ENCODE measurements around the gene SRGAP2C. TPM values are rescaled to one million over a fixed set of nuclear protein-coding genes. Genes with fewer than 3 reads are reported as not detected.
"Not testable (repeated sequence)": the region's sequence is repeated elsewhere in the genome, so short reads cannot be mapped to it uniquely, and the experiment has no call there.

The SRGAP2C gene
- total RNA-seq, 1 experiment from 2014 or later: 36.6 TPM

DNA sequence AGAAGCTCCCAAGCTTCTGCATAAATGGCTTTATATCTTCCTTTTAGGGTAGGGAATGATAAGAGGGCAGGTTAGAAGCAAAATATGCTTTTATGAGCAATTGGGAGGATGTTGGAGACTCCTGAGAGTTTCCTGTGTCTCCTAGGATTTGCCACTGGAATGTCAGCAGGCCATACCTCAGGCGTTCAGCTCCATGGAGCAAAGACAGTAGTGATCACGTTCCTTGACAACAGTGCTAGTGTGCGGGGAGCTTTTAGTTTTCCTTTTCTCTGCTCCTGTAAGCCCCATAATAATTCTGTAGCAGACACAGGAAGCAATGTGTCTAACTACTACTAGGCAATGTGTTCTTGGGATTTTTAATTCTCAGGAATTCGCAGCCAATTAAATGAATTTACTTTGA, 113.8 kb downstream of the SRGAP2C start:
- H3K9me3 Mint-ChIP-seq (ENCODE audit: unreplicated experiment); H3K4me1 Mint-ChIP-seq (ENCODE audit: insufficient read depth, unreplicated experiment); H3K27me3 Mint-ChIP-seq (ENCODE audit: insufficient read depth, unreplicated experiment): not testable (repeated sequence)

DNA sequence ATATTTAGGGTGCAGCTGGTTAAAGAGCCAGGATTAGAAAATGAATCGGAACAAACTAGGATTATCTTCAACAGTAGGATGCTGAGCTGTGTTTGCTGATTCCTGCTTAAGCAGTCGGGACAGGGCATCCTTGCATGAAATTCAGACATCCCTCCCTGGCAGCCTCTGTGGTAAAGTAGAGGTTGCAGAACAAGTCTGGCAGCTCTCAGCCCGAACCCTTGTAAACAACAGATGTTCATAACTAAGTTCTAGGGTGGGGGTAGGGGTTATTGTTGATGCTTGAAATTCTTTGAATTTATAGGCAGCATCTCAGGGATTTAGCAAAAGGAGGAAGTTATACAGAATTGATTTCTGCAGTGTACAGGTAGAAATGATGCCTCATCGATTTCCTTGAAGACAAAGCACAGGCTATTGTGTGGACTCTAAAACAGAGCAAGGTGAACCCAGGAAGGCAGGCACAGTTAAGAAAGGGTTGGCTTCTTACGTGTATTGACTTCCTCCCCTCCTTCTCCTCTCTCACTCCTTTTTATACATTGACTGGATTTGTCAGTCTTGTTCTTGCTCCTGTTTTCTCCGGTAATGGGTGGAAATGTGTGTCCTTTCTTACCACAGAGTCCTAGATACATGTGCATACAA, 114.9 kb downstream of the SRGAP2C start:
- CTCF ChIA-PET; H3K27ac Mint-ChIP-seq (ENCODE audit: low read depth, unreplicated experiment); H3K9me3 Mint-ChIP-seq (ENCODE audit: unreplicated experiment); H3K4me3 Mint-ChIP-seq (ENCODE audit: unreplicated experiment); H3K4me1 Mint-ChIP-seq (ENCODE audit: insufficient read depth, unreplicated experiment); DNase-seq (ENCODE audit: unreplicated experiment); BruUV-seq (replicated peaks); POLR2A ChIA-PET; H3K27me3 Mint-ChIP-seq (ENCODE audit: insufficient read depth, unreplicated experiment); intact Hi-C loops (cut with micrococcal nuclease); H3K36me3 Mint-ChIP-seq (ENCODE audit: insufficient read depth, unreplicated experiment): not testable (repeated sequence)

More for the DNA sequence above, 113.8 kb downstream of the SRGAP2C start:
- H3K36me3 Mint-ChIP-seq (ENCODE audit: insufficient read depth, unreplicated experiment); intact Hi-C loops (cut with micrococcal nuclease); POLR2A ChIA-PET; H3K27ac Mint-ChIP-seq (ENCODE audit: low read depth, unreplicated experiment); BruUV-seq (replicated peaks); CTCF ChIA-PET; H3K4me3 Mint-ChIP-seq (ENCODE audit: unreplicated experiment); DNase-seq (ENCODE audit: unreplicated experiment): not testable (repeated sequence)

DNA sequence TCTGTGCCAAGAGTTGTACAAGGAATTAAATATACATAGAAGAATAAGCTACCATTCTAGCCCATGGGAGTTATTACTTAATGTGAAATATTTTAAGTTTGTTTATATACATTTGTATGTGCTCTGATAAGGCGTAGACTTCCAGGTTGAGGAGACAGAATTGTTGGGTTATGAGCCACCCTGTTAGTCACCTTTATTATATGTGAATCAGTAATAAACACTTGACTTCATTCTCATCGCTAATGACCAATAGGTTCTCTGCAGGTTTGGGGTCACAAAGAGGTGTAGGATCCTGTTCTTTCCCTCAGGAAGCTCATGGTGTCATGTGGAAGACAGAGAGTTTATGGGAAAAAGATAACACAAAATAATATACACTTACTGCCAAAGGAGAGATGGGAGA, 117.1 kb downstream of the SRGAP2C start:
- BruUV-seq (replicated peaks); H3K4me1 Mint-ChIP-seq (ENCODE audit: insufficient read depth, unreplicated experiment); POLR2A ChIA-PET; H3K36me3 Mint-ChIP-seq (ENCODE audit: insufficient read depth, unreplicated experiment); CTCF ChIA-PET; H3K27me3 Mint-ChIP-seq (ENCODE audit: insufficient read depth, unreplicated experiment); intact Hi-C loops (cut with micrococcal nuclease); H3K27ac Mint-ChIP-seq (ENCODE audit: low read depth, unreplicated experiment); DNase-seq (ENCODE audit: unreplicated experiment); H3K4me3 Mint-ChIP-seq (ENCODE audit: unreplicated experiment); H3K9me3 Mint-ChIP-seq (ENCODE audit: unreplicated experiment): not testable (repeated sequence)

DNA sequence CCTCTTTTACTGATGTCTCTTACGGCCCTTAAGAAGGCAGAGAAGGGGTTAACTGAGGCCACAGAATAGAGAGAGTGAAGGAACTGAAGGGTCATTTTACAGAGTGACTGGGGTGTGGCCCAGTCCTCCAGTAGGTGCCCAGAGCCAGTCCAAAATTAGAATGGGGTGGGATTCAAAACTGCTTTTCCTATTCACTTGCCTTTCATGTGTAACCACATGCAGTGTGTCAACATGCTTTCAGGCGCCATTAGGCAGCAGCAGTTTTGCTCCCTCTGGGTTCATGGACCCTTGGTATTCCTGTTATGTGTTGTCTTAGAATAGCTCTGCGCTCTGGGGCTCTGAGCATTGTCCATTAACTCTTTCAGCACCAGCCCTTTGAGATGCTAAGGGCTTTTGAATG, 123.0 kb downstream of the SRGAP2C start:
- BruUV-seq (replicated peaks); H3K4me1 Mint-ChIP-seq (ENCODE audit: insufficient read depth, unreplicated experiment); DNase-seq (ENCODE audit: unreplicated experiment); POLR2A ChIA-PET; H3K4me3 Mint-ChIP-seq (ENCODE audit: unreplicated experiment); H3K27ac Mint-ChIP-seq (ENCODE audit: low read depth, unreplicated experiment); H3K36me3 Mint-ChIP-seq (ENCODE audit: insufficient read depth, unreplicated experiment); H3K9me3 Mint-ChIP-seq (ENCODE audit: unreplicated experiment); intact Hi-C loops (cut with micrococcal nuclease); CTCF ChIA-PET; H3K27me3 Mint-ChIP-seq (ENCODE audit: insufficient read depth, unreplicated experiment): not testable (repeated sequence)

DNA sequence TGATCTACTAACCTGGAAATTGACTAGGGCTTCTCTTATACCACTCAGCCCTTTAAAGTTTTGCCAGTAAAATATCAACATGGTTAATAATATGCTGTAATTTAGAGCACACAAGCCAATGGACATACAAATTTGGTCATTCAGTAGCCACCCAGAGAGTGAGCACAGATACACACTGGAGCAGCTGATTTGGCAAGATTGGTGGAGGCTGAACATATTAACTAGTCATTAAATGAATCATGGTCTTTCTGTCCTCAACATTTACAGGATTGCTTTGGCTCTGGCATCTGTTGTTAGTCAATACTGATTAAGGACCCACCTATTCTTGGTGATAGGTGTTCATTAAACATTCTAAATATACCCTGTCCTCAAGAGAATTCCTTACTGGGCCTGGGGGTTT, 130.7 kb downstream of the SRGAP2C start:
- H3K36me3 Mint-ChIP-seq (ENCODE audit: insufficient read depth, unreplicated experiment); intact Hi-C loops (cut with micrococcal nuclease); H3K4me1 Mint-ChIP-seq (ENCODE audit: insufficient read depth, unreplicated experiment); CTCF ChIA-PET; DNase-seq (ENCODE audit: unreplicated experiment); H3K4me3 Mint-ChIP-seq (ENCODE audit: unreplicated experiment); H3K27ac Mint-ChIP-seq (ENCODE audit: low read depth, unreplicated experiment); BruUV-seq (replicated peaks); H3K27me3 Mint-ChIP-seq (ENCODE audit: insufficient read depth, unreplicated experiment); H3K9me3 Mint-ChIP-seq (ENCODE audit: unreplicated experiment); POLR2A ChIA-PET: not testable (repeated sequence)

DNA sequence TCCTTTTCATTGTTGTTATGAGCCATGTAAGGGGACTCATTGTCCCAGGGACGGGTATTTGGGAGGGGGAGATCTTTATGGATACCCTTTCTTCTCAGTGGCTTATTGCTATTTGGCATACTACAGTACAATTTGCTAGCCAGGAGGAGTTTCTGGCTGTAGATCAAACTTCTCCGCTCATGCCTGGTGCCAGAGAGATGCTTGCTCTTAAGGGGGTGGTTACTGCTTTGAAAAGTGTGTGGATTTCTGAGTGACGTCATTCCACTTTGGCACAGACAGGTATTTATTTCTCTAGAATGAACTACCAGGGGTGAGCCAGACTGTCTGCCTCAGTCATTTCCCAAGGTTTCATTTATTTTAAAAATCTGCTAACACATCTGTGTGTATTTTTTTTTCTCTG, 131.3 kb downstream of the SRGAP2C start:
- H3K27ac Mint-ChIP-seq (ENCODE audit: low read depth, unreplicated experiment); intact Hi-C loops (cut with micrococcal nuclease); H3K9me3 Mint-ChIP-seq (ENCODE audit: unreplicated experiment); DNase-seq (ENCODE audit: unreplicated experiment); H3K36me3 Mint-ChIP-seq (ENCODE audit: insufficient read depth, unreplicated experiment); BruUV-seq (replicated peaks); H3K4me3 Mint-ChIP-seq (ENCODE audit: unreplicated experiment); H3K4me1 Mint-ChIP-seq (ENCODE audit: insufficient read depth, unreplicated experiment); POLR2A ChIA-PET; CTCF ChIA-PET; H3K27me3 Mint-ChIP-seq (ENCODE audit: insufficient read depth, unreplicated experiment): not testable (repeated sequence)

DNA sequence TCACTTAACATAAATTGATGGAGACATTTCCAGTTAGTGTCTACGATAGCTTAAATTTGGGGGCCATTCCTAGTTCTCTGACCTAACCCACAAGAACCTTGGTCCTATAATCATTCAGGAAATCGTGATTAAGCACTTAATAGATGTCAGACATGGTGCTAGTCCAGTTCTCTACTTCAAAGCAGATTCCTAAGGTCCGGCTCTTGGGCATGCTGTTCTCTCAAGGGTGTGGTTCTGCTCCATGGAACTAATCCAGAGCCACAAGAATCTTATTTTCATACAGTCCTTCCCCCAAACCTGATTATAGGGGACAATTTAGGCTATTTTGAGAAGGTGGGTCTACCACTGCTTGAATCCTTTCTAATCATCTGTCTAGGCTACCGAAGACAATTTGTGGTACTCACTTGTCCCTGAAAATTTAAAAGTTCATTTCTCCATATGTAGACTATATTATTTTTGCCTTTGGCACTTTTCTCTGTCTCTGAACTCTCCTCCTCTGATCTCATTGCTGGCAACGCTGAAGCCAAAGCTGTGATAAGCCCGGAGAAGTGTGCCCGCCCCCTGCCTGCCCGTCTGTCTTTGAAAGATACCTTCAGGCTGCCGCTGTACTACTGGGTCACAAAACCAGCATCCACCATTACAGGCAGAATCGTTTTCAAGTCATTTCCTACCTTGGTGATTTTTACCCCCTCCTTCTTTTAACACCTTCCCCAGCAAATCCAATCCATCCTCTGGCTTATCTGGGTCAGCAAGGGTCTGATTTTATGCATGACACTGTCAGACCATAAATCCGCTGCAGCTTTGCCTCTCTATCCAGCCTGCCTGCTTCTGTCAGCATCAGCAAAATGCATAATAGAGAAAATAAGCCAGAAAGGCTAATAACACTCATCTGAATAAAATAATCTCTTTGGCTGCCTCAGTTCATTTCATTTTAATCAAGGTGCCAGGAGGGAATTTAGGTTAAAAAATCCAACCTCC, 133.0 kb downstream of the SRGAP2C start:
- intact Hi-C loops (cut with micrococcal nuclease); H3K4me1 Mint-ChIP-seq (ENCODE audit: insufficient read depth, unreplicated experiment); BruUV-seq (replicated peaks); H3K36me3 Mint-ChIP-seq (ENCODE audit: insufficient read depth, unreplicated experiment); H3K27me3 Mint-ChIP-seq (ENCODE audit: insufficient read depth, unreplicated experiment); CTCF ChIA-PET; DNase-seq (ENCODE audit: unreplicated experiment); H3K9me3 Mint-ChIP-seq (ENCODE audit: unreplicated experiment); H3K4me3 Mint-ChIP-seq (ENCODE audit: unreplicated experiment); H3K27ac Mint-ChIP-seq (ENCODE audit: low read depth, unreplicated experiment); POLR2A ChIA-PET: not testable (repeated sequence)

DNA sequence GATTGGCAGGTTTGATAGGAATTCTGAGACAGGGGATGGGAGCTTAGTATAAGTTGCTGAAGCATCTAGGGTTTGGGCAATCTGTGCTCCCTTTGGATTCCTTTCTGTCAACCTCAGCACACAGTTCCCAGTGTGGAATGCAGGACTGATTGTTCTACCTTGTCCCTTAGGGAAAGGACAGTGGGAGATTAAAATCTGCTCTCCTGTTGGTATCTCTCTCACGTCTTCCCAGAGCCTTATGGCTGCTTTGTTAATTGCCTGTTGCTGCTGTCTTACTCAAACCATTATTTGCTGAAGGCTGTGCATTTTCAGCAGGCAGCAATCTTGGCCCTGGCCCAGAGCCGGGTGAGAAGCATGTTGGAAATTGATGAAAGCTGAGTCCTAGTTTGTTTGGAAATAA, 133.9 kb downstream of the SRGAP2C start:
- intact Hi-C loops (cut with micrococcal nuclease); H3K27me3 Mint-ChIP-seq (ENCODE audit: insufficient read depth, unreplicated experiment); H3K4me3 Mint-ChIP-seq (ENCODE audit: unreplicated experiment); CTCF ChIA-PET; H3K36me3 Mint-ChIP-seq (ENCODE audit: insufficient read depth, unreplicated experiment); DNase-seq (ENCODE audit: unreplicated experiment); H3K4me1 Mint-ChIP-seq (ENCODE audit: insufficient read depth, unreplicated experiment); BruUV-seq (replicated peaks); POLR2A ChIA-PET; H3K9me3 Mint-ChIP-seq (ENCODE audit: unreplicated experiment); H3K27ac Mint-ChIP-seq (ENCODE audit: low read depth, unreplicated experiment): not testable (repeated sequence)

DNA sequence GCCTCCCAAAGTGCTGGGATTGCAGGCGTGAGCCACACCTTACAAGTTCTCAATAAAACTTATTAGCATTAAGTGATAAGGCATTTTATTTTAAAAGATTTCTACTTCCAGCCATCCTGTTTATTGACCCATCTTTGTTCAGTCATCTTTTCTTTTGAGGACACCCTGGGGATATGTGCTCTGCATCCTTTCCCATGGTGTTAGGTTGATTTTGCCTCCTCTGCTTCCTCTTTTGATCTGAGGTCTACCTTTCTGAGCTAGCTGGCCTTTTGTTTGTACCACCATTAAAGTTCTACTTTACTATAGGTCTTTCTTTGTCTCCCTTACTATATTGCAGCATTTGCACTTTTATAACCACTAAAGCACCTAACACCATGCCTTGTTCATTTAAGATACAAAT, 136.9 kb downstream of the SRGAP2C start:
- H3K4me3 Mint-ChIP-seq (ENCODE audit: unreplicated experiment); POLR2A ChIA-PET; H3K36me3 Mint-ChIP-seq (ENCODE audit: insufficient read depth, unreplicated experiment); CTCF ChIA-PET; H3K27me3 Mint-ChIP-seq (ENCODE audit: insufficient read depth, unreplicated experiment); H3K27ac Mint-ChIP-seq (ENCODE audit: low read depth, unreplicated experiment); H3K9me3 Mint-ChIP-seq (ENCODE audit: unreplicated experiment); intact Hi-C loops (cut with micrococcal nuclease); H3K4me1 Mint-ChIP-seq (ENCODE audit: insufficient read depth, unreplicated experiment); BruUV-seq (replicated peaks); DNase-seq (ENCODE audit: unreplicated experiment): not testable (repeated sequence)
